GM23248 (cell line): Measurements from ENCODE around the gene RCAN1. TPM values are rescaled to one million over a fixed set of nuclear protein-coding genes. Genes with fewer than 3 reads are reported as not detected.

Experiments used
- DNase-seq: peaks from one replicate; pipeline ENCODE4 v3.0.0-alpha.2; 2015
- H2AFZ ChIP-seq: fragments of 200-600 bp; sonication (generic); 2 replicates; pipeline ENCODE4 v1.6.1; 2016; ENCODE audit warnings: antibody characterized with exemption
- H3F3A ChIP-seq: fragments of 200-600 bp; sonication (generic); 2 replicates; pipeline ENCODE4 v1.6.1; 2016; ENCODE audit warnings: mild to moderate bottlenecking, antibody characterized with exemption, mixed run types; ENCODE audit not compliant: insufficient read depth
- H3K27ac ChIP-seq: fragments of 200-600 bp; sonication (generic); 2 replicates; pipeline ENCODE4 v1.5.1; 2016; ENCODE audit warnings: mild to moderate bottlenecking
- H3K27me3 ChIP-seq: fragments of 200-600 bp; sonication (generic); replicated peaks from 2 replicates; pipeline ENCODE4 v1.6.1; 2016; ENCODE audit warnings: mild to moderate bottlenecking; ENCODE audit not compliant: insufficient read depth
- H3K36me3 ChIP-seq: fragments of 200-600 bp; sonication (generic); 2 replicates; pipeline ENCODE4 v1.6.1; 2016; ENCODE audit warnings: low read depth, mild to moderate bottlenecking
- H3K4me1 ChIP-seq: fragments of 200-600 bp; sonication (generic); 2 replicates; pipeline ENCODE4 v1.6.1; 2016; ENCODE audit warnings: mild to moderate bottlenecking; ENCODE audit not compliant: insufficient read depth
- H3K4me2 ChIP-seq: fragments of 200-600 bp; sonication (generic); one replicate; pipeline ENCODE4 v1.6.1; 2016; ENCODE audit warnings: mild to moderate bottlenecking; ENCODE audit not compliant: unreplicated experiment
- H3K4me3 ChIP-seq: fragments of 200-600 bp; sonication (generic); 2 replicates; pipeline ENCODE4 v1.5.1; 2016; ENCODE audit warnings: mild to moderate bottlenecking
- H3K79me2 ChIP-seq: fragments of 200-600 bp; sonication (generic); 2 replicates; pipeline ENCODE4 v1.6.1; 2016; ENCODE audit warnings: mild to moderate bottlenecking; ENCODE audit not compliant: insufficient read depth
- H3K9ac ChIP-seq: fragments of 200-600 bp; sonication (generic); 2 replicates; pipeline ENCODE4 v1.6.1; 2016; ENCODE audit warnings: mild to moderate bottlenecking
- H3K9me2 ChIP-seq: fragments of 200-600 bp; sonication (generic); 2 replicates; pipeline ENCODE4 v1.6.1; 2016; ENCODE audit warnings: mixed run types, mild to moderate bottlenecking, moderate library complexity; ENCODE audit not compliant: insufficient read depth
- H3K9me3 ChIP-seq: fragments of 200-600 bp; sonication (generic); one replicate; pipeline ENCODE4 v1.6.1; 2017; ENCODE audit warnings: low read depth
- H4K20me1 ChIP-seq: fragments of 200-600 bp; sonication (generic); 2 replicates; pipeline ENCODE4 v1.6.0; 2016; ENCODE audit not compliant: insufficient read depth
- EZH2 ChIP-seq: fragments of 200-600 bp; sonication (generic); IDR thresholded peaks from 2 replicates; pipeline ENCODE4 v1.6.1; 2018; ENCODE audit warnings: antibody characterized with exemption, mild to moderate bottlenecking; ENCODE audit not compliant: insufficient read depth, poor library complexity, severe bottlenecking
- EZH2phosphoT487 ChIP-seq: fragments of 200-600 bp; sonication (generic); IDR thresholded peaks from 2 replicates; pipeline ENCODE4 v1.6.1; 2018; ENCODE audit warnings: antibody characterized with exemption, moderate library complexity, mild to moderate bottlenecking, low read depth; ENCODE audit not compliant: insufficient read depth
- WGBS, 2 experiments: methylation state at CpG; one replicate each; pipeline ENCODE4 v1.1.6; 2015 to 2017; ENCODE audit warnings: low lambda C conversion rate in 2 of 2, low coverage in 1 of 2; ENCODE audit errors: missing lambda C conversion rate in 2 of 2; 5-methylcytosine and 5-hydroxymethylcytosine counted together
- in situ Hi-C: fragments of 300-500 bp; cut with MboI; formaldehyde crosslinking; loops from 2 replicates; pipeline ENCODE4 v1.15.0; 2020
- polyA plus RNA-seq: library from polyadenylated mRNA; unstranded; fragments of >200 nt; fragmentation: Nextera tagmentation; extraction: Ambion mirVana; gene quantifications from 2 replicates; pipeline ENCODE4 v1.2.1, GENCODE V29; 2016
- total RNA-seq: library from RNA; depleted of rRNA; stranded (reverse); fragments of >200 nt; shearing (Covaris generic); gene quantifications from 2 replicates; pipeline ENCODE4 v1.2.3, GENCODE V29; 2014

The RCAN1 gene
- total and polyA plus RNA-seq, 2 experiments from 2014 or later, result 65.9 to 76.3 TPM

DNA sequence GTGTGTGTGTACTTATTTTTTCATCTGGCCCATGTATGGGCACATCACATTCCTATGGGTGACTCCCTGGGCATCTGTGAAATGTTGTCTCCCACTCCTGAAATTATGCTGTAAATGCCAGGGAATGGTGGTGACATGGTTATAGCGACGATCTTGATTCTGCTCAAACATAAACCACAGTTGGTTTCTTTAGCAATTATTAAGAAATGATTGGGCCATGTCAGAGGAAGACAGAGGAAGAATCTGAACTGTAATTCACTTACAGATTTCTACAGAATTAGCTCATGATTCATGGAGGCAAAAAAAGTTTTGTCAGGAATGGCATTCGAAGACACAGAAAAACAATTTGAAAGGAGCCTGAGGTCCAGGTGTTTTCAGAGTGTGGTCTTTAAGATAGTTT, 77.1 kb downstream of the RCAN1 start:
- Histone ChIP-seq H3K27ac (no peak overlapping the region), H2AFZ (no peak overlapping the region), H3K9ac (no peak overlapping the region), H3K4me2 (no peak overlapping the region), H3K79me2 (no peaks in the 10 kb centered on the region), H3K4me1 (peaks cover 33% of the 10 kb centered on the region), H3K27me3 (no peaks in the 10 kb centered on the region), H3K36me3 (no peaks in the 10 kb centered on the region), H3F3A (no peaks in the 10 kb centered on the region), H3K9me2 (no peaks in the 10 kb centered on the region), H4K20me1 (no peaks in the 10 kb centered on the region), H3K4me3 (no peak overlapping the region), H3K9me3 (no peaks in the 10 kb centered on the region)
- 84 to 86% methylated on average over 3 of the region's 3 CpGs for WGBS, 2 experiments
- DNase-seq, result peak; percentile 30
- no peak for TF ChIP-seq EZH2phosphoT487
- no peak for TF ChIP-seq EZH2
- in situ Hi-C loops, result no loop called here

DNA sequence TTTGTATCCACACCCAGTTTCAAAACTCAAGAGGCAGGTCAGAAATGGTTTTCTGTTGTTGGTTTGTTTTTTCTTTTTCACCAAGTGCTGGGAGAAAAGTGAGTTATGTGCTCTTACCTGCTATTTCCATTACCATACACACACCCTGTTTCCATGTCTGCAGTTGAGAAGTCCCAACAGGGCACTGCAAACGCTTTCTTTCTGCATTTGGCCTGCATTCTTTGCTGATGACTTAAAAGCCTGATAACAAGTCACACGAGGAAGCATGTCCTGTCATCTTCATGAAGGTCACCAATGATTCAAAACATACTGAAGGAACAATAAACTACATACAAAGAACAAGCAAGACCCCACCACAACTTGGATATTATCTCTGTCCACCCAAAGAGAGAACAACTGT, 78.1 kb downstream of the RCAN1 start:
- no peak for TF ChIP-seq EZH2
- no peak for TF ChIP-seq EZH2phosphoT487
- Histone ChIP-seq H3K9me3 (no peaks in the 10 kb centered on the region), H3K9me2 (no peaks in the 10 kb centered on the region), H3K4me3 (no peak overlapping the region), H2AFZ (no peak overlapping the region), H3K27me3 (no peaks in the 10 kb centered on the region), H3K79me2 (no peaks in the 10 kb centered on the region), H3F3A (no peaks in the 10 kb centered on the region), H3K9ac (no peak overlapping the region), H3K27ac (no peak overlapping the region), H3K4me2 (no peak overlapping the region), H3K4me1 (peaks cover 33% of the 10 kb centered on the region), H3K36me3 (no peaks in the 10 kb centered on the region), H4K20me1 (no peaks in the 10 kb centered on the region)
- peak; percentile 45 for DNase-seq
- in situ Hi-C loops, result no loop called here
- WGBS, 2 experiments, result 21 to 31% methylated on average over 2 of the region's 2 CpGs

DNA sequence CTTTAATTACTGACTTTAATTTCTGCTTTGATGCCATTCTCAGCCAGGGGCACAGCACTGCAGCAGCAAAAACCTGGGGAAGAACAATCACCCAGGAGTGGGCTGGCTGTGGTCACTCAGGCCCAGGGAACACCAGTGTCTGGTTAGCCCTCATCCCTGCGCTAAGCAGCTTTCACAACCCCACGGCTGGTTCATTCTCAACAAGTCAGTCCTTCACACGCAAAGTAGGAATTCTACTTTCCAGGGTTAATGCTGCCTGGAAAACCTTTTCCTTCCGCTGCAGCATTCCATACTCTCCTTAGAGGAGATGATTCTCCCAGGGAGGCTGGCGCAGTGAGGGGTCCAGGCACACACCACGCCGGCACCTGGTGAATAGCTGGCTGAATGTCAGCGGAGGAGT, 78.6 kb downstream of the RCAN1 start:
- no peaks in the 10 kb centered on the region for H3K9me2 ChIP-seq
- H3K36me3 ChIP-seq, result no peaks in the 10 kb centered on the region
- DNase-seq, result no peak
- no peak overlapping the region for H3K27ac ChIP-seq
- WGBS, 2 experiments, result 96% methylated on average over 8 of the region's 8 CpGs
- H3K27me3 ChIP-seq, result no peaks in the 10 kb centered on the region
- no peak overlapping the region for H3K4me3 ChIP-seq
- no peaks in the 10 kb centered on the region for H3K9me3 ChIP-seq
- H3K79me2 ChIP-seq, result no peaks in the 10 kb centered on the region
- no peaks in the 10 kb centered on the region for H3F3A ChIP-seq
- no peak overlapping the region for H3K4me2 ChIP-seq
- no peak overlapping the region for H3K9ac ChIP-seq
- no peak overlapping the region for H2AFZ ChIP-seq
- TF ChIP-seq EZH2phosphoT487, result no peak
- no peak for TF ChIP-seq EZH2
- in situ Hi-C loops, result no loop called here
- H4K20me1 ChIP-seq, result no peaks in the 10 kb centered on the region
- peaks cover 33% of the 10 kb centered on the region for H3K4me1 ChIP-seq

DNA sequence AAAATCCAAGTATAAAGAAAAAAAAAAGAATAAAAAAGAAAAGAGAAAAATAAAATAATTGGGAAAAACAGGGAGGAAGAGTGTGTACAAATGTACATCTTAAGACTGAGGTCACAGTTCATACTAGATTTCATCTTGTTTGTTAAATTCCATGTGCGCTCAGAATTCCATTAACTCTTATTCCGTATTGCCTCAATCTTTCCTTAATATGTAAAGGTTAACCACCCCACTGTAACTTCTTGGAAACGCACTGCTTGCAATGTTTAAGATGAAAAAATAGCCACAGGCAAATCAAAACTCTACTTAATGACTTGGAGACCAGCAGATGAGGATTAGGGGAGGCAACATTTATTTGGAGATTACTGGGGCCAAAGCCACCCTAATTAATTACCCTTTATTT, 79.0 kb downstream of the RCAN1 start:
- Histone ChIP-seq H3K9me3 (no peaks in the 10 kb centered on the region), H2AFZ (no peak overlapping the region), H3K9ac (no peak overlapping the region), H3F3A (no peaks in the 10 kb centered on the region), H3K36me3 (no peaks in the 10 kb centered on the region), H3K79me2 (no peaks in the 10 kb centered on the region), H3K27me3 (no peaks in the 10 kb centered on the region), H3K4me1 (peaks cover 33% of the 10 kb centered on the region), H3K4me2 (no peak overlapping the region), H4K20me1 (no peaks in the 10 kb centered on the region), H3K27ac (no peak overlapping the region), H3K4me3 (no peak overlapping the region), H3K9me2 (no peaks in the 10 kb centered on the region)
- 97 to 99% methylated on average over 3 of the region's 3 CpGs for WGBS, 2 experiments
- in situ Hi-C loops, result no loop called here
- DNase-seq, result no peak
- no peak for TF ChIP-seq EZH2phosphoT487
- TF ChIP-seq EZH2, result no peak

DNA sequence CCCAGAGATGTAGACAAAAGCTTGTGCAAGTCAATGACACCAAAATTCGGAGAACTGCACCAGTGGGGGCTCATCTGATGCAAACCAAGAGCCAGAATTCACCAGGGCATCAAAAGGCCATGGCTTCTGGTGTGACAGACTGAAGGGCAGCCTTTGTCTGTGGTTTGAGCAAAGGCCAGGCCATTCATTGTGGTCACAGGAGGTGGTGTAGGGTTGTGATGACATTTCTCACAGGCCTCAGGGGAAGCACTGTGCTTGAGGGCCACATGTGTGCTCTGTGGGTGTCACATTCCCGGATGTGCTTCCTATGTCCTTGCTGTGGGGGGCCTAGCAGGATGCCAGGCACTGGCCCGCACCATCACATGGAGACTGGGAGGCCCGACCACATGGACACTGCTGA, 80.4 kb downstream of the RCAN1 start:
- peak; percentile 50 for DNase-seq
- Histone ChIP-seq H3K9me3 (no peaks in the 10 kb centered on the region), H3K27ac (no peak overlapping the region), H4K20me1 (no peaks in the 10 kb centered on the region), H3K9ac (no peak overlapping the region), H3K9me2 (no peaks in the 10 kb centered on the region), H3K4me3 (no peak overlapping the region), H3K4me1 (peaks cover 39% of the 10 kb centered on the region), H3K4me2 (no peak overlapping the region), H2AFZ (no peak overlapping the region), H3K27me3 (no peaks in the 10 kb centered on the region), H3K36me3 (no peaks in the 10 kb centered on the region), H3K79me2 (no peaks in the 10 kb centered on the region), H3F3A (peaks cover 8% of the 10 kb centered on the region; the same call in 1 of the 2 replicates)
- in situ Hi-C loops, result no loop called here
- 73 to 74% methylated on average over 4 of the region's 4 CpGs for WGBS, 2 experiments
- no peak for TF ChIP-seq EZH2phosphoT487
- no peak for TF ChIP-seq EZH2
